HepG2 (cell line): Measurements from ENCODE around the gene SEC31A. TPM values are rescaled to one million over a fixed set of nuclear protein-coding genes. Genes with fewer than 3 reads are reported as not detected.
A peak's percentile ranks its signal among the peaks of the same experiment; 100 is the strongest.

Experiments used
- CHD2 ChIP-seq: IDR thresholded peaks from 2 replicates; pipeline ENCODE4 v1.6.1; 2011; ENCODE audit warnings: low read depth, low read length, improper control_type of control experiment
- GPN1 ChIP-seq: sonication (generic); formaldehyde crosslinking; IDR thresholded peaks from 2 replicates; pipeline ENCODE4 v1.5.1; 2020; ENCODE audit warnings: missing genetic modification reagents, borderline replicate concordance
- MXI1 ChIP-seq: IDR thresholded peaks from 3 replicates; pipeline ENCODE4 v1.6.1; 2012; ENCODE audit warnings: low read depth, low read length, inconsistent platforms, borderline replicate concordance
- NCOR1 ChIP-seq: fragments of 200-600 bp; sonication (generic); IDR thresholded peaks from 2 replicates; pipeline ENCODE4 v1.7.0; 2017; ENCODE audit warnings: antibody characterized with exemption, low read length, borderline replicate concordance
- POLR2AphosphoS2 ChIP-seq: IDR thresholded peaks from 2 replicates; pipeline ENCODE4 v1.6.1; 2011; ENCODE audit warnings: low read depth, low read length, improper control_type of control experiment
- STAG1 ChIP-seq: sonication (generic); formaldehyde crosslinking; IDR thresholded peaks from 2 replicates; pipeline ENCODE4 v1.4.0; 2020; ENCODE audit warnings: missing genetic modification reagents
- TBX3 ChIP-seq: fragments of 450-650 bp; IDR thresholded peaks from 2 replicates; pipeline ENCODE4 v1.6.1; 2017; ENCODE audit warnings: antibody characterized with exemption, mild to moderate bottlenecking, inconsistent platforms, borderline replicate concordance
- ZFP37 ChIP-seq: sonication (generic); formaldehyde crosslinking; IDR thresholded peaks from 2 replicates; pipeline ENCODE4 v1.4.0; 2020; ENCODE audit warnings: missing genetic modification reagents, borderline replicate concordance
- ZFP82 ChIP-seq: sonication (generic); formaldehyde crosslinking; IDR thresholded peaks from 2 replicates; pipeline ENCODE4 v1.5.1; 2020; ENCODE audit warnings: mild to moderate bottlenecking, missing genetic modification reagents, borderline replicate concordance
- ZNF136 ChIP-seq: sonication (generic); formaldehyde crosslinking; IDR thresholded peaks from 2 replicates; pipeline ENCODE4 v1.8.1; 2022; ENCODE audit warnings: low read depth, mild to moderate bottlenecking, moderate library complexity, missing genetic modification reagents
- ZNF235 ChIP-seq: sonication (generic); formaldehyde crosslinking; IDR thresholded peaks from 2 replicates; pipeline ENCODE4 v1.8.1; 2023; ENCODE audit warnings: mild to moderate bottlenecking, missing genetic modification reagents, borderline replicate concordance
- ZNF326 ChIP-seq: sonication (generic); formaldehyde crosslinking; IDR thresholded peaks from 2 replicates; pipeline ENCODE4 v1.4.0; 2020; ENCODE audit warnings: missing genetic modification reagents, borderline replicate concordance
- ZNF343 ChIP-seq: sonication (generic); formaldehyde crosslinking; IDR thresholded peaks from 2 replicates; pipeline ENCODE4 v1.4.0; 2020; ENCODE audit warnings: mild to moderate bottlenecking, missing genetic modification reagents
- ZNF549 ChIP-seq: sonication (generic); formaldehyde crosslinking; IDR thresholded peaks from 2 replicates; pipeline ENCODE4 v1.5.0; 2020; ENCODE audit warnings: missing genetic modification reagents
- ZNF720 ChIP-seq: sonication (generic); formaldehyde crosslinking; IDR thresholded peaks from 2 replicates; pipeline ENCODE4 v1.4.0; 2020; ENCODE audit warnings: missing genetic modification reagents
- polyA plus RNA-seq, 8 experiments: library from polyadenylated mRNA; depleted of rRNA in 3 of 8; stranded (reverse) in 7 of 8; unstranded in 1 of 8; fragments of >200 nt; fragmentation: Illumina TruSeq in 4 of 8; extraction: Trizol in 4 of 8; gene quantifications; 2 replicates each; pipeline versions ENCODE4 v1.2.1 to v1.2.3, GENCODE V29; 2011 to 2016; ENCODE audit warnings: low read depth in 4 of 8, missing spikeins in 1 of 8, mixed read lengths in 1 of 8; ENCODE audit not compliant: insufficient read depth in 1 of 8
- total RNA-seq, 5 experiments: library from RNA; depleted of rRNA; stranded (reverse); fragments of >200 nt; fragmentation: Illumina TruSeq; extraction: Trizol; gene quantifications; 2 replicates each; pipeline ENCODE4 v1.2.3, GENCODE V29; 2016; ENCODE audit warnings: low read depth in 1 of 5
- TF ChIP-seq, protein P1 (sequence below): sonication (generic); formaldehyde crosslinking; IDR thresholded peaks from 2 replicates; pipeline ENCODE4 v1.5.1; 2020; ENCODE audit warnings: missing genetic modification reagents, mild to moderate bottlenecking, borderline replicate concordance
- TF ChIP-seq, protein P2 (sequence below): IDR thresholded peaks from 2 replicates; pipeline ENCODE4 v1.6.1; 2012; ENCODE audit warnings: inconsistent platforms
- TF ChIP-seq, protein P3 (sequence below): sonication (generic); formaldehyde crosslinking; IDR thresholded peaks from 2 replicates; pipeline ENCODE4 v1.5.0; 2020; ENCODE audit warnings: mild to moderate bottlenecking, missing genetic modification reagents
- TF ChIP-seq, protein P4 (sequence below): sonication (generic); formaldehyde crosslinking; IDR thresholded peaks from 2 replicates; pipeline ENCODE4 v1.5.1; 2020; ENCODE audit warnings: mild to moderate bottlenecking, missing genetic modification reagents, borderline replicate concordance
- TF ChIP-seq, protein P5 (sequence below): sonication (generic); formaldehyde crosslinking; IDR thresholded peaks from 2 replicates; pipeline ENCODE4 v1.8.1; 2023; ENCODE audit warnings: mild to moderate bottlenecking, missing genetic modification reagents, borderline replicate concordance
- TF ChIP-seq, protein P6 (sequence below): sonication (generic); formaldehyde crosslinking; IDR thresholded peaks from 2 replicates; pipeline ENCODE4 v1.5.1; 2020; ENCODE audit warnings: mild to moderate bottlenecking, moderate library complexity, missing genetic modification reagents

Gene SEC31A
- total and polyA plus RNA-seq, 2 of the 13 experiments (the other 11 are each of a cell fraction or from before 2014, with no cell fraction given) = 231 to 435 TPM

DNA sequence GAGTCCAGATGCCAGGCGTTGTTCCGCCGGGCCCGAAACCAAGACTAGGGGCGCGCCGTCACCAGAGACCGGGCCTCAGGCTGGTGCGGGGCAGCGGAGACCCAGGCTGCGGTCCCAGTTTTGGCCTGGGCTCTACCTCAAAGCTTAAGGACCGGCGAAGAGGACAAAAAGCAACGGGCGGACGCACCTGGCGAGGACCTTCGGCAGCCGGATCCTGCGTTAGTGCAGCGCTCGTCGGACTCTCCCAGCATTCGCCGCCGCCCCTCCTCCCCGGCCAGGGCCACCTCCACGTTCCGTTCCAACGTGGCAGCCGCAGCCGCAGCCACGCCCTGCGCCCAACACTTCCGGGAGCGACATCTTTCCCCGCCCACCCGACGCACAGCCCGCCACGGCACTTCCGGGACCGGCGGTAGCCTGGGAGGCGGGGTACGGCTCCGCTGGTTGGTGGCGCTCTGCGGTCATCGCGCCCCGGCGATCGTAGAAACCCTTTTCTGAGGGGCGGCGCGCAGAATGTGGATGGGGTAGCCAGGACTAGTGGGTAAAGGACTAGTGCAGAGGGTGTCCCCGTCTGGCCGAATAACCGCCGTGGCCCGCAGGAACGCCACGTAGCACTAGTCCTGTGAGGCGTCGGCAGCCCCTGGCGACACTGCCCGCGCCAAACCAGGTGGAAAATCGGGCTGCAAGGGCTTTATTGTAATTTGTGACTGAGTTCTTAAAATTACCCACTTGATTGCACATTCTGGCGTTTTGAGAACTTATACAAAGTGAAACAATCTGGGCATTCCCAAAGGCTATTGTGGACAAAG, at the start of gene SEC31A (continued):
- TF ChIP-seq, protein P1, sequence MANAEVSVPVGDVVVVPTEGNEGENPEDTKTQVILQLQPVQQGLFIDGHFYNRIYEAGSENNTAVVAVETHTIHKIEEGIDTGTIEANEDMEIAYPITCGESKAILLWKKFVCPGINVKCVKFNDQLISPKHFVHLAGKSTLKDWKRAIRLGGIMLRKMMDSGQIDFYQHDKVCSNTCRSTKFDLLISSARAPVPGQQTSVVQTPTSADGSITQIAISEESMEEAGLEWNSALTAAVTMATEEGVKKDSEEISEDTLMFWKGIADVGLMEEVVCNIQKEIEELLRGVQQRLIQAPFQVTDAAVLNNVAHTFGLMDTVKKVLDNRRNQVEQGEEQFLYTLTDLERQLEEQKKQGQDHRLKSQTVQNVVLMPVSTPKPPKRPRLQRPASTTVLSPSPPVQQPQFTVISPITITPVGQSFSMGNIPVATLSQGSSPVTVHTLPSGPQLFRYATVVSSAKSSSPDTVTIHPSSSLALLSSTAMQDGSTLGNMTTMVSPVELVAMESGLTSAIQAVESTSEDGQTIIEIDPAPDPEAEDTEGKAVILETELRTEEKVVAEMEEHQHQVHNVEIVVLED (CRISPR knock-in tag) = peak; percentile 99
- TF ChIP-seq ZNF235 (CRISPR knock-in tag) (no peak; the same call in 1 of the 2 replicates), NCOR1 (no peak), ZNF720 (CRISPR knock-in tag) (no peak), GPN1 (CRISPR knock-in tag) (no peak), MXI1 (peak; percentile 97), ZNF549 (CRISPR knock-in tag) (no peak), ZFP37 (no peak), STAG1 (CRISPR knock-in tag) (peak; percentile 18; the same call in 1 of the 2 replicates), ZNF136 (CRISPR knock-in tag) (0 out of 2 replicates have a peak, but pooled peaks have one; percentile 90), ZNF326 (CRISPR knock-in tag) (no peak), TBX3 (no peak; the same call in 1 of the 2 replicates), ZFP82 (CRISPR knock-in tag) (no peak), POLR2AphosphoS2 (peak; percentile 86; the same call in 1 of the 2 replicates), CHD2 (peak; percentile 33; the same call in 1 of the 2 replicates), ZNF343 (CRISPR knock-in tag) (0 out of 2 replicates have a peak, but pooled peaks have one; percentile 45)
- TF ChIP-seq, protein P2, sequence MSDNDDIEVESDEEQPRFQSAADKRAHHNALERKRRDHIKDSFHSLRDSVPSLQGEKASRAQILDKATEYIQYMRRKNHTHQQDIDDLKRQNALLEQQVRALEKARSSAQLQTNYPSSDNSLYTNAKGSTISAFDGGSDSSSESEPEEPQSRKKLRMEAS = peak; percentile 96
- TF ChIP-seq, protein P3, sequence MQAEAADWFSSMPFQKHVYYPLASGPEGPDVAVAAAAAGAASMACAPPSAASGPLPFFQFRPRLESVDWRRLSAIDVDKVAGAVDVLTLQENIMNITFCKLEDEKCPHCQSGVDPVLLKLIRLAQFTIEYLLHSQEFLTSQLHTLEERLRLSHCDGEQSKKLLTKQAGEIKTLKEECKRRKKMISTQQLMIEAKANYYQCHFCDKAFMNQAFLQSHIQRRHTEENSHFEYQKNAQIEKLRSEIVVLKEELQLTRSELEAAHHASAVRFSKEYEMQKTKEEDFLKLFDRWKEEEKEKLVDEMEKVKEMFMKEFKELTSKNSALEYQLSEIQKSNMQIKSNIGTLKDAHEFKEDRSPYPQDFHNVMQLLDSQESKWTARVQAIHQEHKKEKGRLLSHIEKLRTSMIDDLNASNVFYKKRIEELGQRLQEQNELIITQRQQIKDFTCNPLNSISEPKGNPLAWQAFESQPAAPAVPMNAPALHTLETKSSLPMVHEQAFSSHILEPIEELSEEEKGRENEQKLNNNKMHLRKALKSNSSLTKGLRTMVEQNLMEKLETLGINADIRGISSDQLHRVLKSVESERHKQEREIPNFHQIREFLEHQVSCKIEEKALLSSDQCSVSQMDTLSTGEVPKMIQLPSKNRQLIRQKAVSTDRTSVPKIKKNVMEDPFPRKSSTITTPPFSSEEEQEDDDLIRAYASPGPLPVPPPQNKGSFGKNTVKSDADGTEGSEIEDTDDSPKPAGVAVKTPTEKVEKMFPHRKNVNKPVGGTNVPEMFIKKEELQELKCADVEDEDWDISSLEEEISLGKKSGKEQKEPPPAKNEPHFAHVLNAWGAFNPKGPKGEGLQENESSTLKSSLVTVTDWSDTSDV (CRISPR knock-in tag) = peak; percentile 81
- TF ChIP-seq, protein P4, sequence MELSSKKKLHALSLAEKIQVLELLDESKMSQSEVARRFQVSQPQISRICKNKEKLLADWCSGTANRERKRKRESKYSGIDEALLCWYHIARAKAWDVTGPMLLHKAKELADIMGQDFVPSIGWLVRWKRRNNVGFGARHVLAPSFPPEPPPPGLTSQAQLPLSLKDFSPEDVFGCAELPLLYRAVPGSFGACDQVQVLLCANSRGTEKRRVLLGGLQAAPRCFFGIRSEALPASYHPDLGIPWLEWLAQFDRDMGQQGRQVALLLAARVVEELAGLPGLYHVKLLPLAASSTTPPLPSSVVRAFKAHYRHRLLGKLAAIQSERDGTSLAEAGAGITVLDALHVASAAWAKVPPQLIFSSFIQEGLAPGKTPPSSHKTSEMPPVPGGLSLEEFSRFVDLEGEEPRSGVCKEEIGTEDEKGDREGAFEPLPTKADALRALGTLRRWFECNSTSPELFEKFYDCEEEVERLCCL (CRISPR knock-in tag) = no peak
- TF ChIP-seq, protein P5, sequence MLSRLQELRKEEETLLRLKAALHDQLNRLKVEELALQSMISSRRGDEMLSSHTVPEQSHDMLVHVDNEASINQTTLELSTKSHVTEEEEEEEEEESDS (CRISPR knock-in tag) = peak; percentile 85; the same call in 1 of the 2 replicates
- TF ChIP-seq, protein P6, sequence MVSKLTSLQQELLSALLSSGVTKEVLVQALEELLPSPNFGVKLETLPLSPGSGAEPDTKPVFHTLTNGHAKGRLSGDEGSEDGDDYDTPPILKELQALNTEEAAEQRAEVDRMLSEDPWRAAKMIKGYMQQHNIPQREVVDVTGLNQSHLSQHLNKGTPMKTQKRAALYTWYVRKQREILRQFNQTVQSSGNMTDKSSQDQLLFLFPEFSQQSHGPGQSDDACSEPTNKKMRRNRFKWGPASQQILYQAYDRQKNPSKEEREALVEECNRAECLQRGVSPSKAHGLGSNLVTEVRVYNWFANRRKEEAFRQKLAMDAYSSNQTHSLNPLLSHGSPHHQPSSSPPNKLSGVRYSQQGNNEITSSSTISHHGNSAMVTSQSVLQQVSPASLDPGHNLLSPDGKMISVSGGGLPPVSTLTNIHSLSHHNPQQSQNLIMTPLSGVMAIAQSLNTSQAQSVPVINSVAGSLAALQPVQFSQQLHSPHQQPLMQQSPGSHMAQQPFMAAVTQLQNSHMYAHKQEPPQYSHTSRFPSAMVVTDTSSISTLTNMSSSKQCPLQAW (CRISPR knock-in tag) = peak; percentile 96
